Esophagus (tissue), 2 donors: ENCODE data around the gene GSTT2B. TPM values are rescaled to one million over a fixed set of nuclear protein-coding genes. Genes with fewer than 3 reads are reported as not detected.
"Not testable (repeated sequence)": the region's sequence is repeated elsewhere in the genome, so short reads cannot be mapped to it uniquely, and the experiment has no call there.

Source experiments
- H3K27ac ChIP-seq, 2 donors: one replicate each; pipeline ENCODE4 v1.5.1; 2013; ENCODE audit warnings: low read depth in 2 of 2, mild to moderate bottlenecking in 2 of 2, inconsistent platforms in 1 of 2, low read length in 1 of 2, moderate library complexity in 1 of 2
- H3K27me3 ChIP-seq, 2 donors: one replicate each; pipeline ENCODE4 v1.6.1; 2013; ENCODE audit warnings: low read length in 2 of 2, control low read depth in 1 of 2, mild to moderate bottlenecking in 1 of 2; ENCODE audit not compliant: insufficient read depth in 2 of 2, control insufficient read depth in 1 of 2
- H3K36me3 ChIP-seq, 2 donors: one replicate each; pipeline ENCODE4 v1.6.1; 2013; ENCODE audit warnings: low read length in 1 of 2; ENCODE audit not compliant: control insufficient read depth in 2 of 2, insufficient read depth in 2 of 2
- H3K4me1 ChIP-seq, 2 donors: one replicate each; pipeline ENCODE4 v1.6.1; 2013; ENCODE audit warnings: low read length in 1 of 2; ENCODE audit not compliant: control insufficient read depth in 2 of 2, insufficient read depth in 2 of 2
- H3K4me3 ChIP-seq, 2 donors: one replicate each; pipeline ENCODE4 v1.5.1; 2013; ENCODE audit warnings: low read length in 2 of 2, mild to moderate bottlenecking in 2 of 2, low read depth in 1 of 2, moderate library complexity in 1 of 2
- H3K9me3 ChIP-seq, 2 donors: one replicate each; pipeline ENCODE4 v1.6.1; 2013; ENCODE audit warnings: mild to moderate bottlenecking in 2 of 2, low read depth in 1 of 2, low read length in 1 of 2, moderate library complexity in 1 of 2; ENCODE audit not compliant: control insufficient read depth in 2 of 2, insufficient read depth in 1 of 2
- WGBS, 2 donors: extraction: QIAGEN DNeasy Blood & Tissue Kit; methylation state at CpG; one replicate each; pipeline ENCODE4 v1.1.7; 2013; 5-methylcytosine and 5-hydroxymethylcytosine counted together
- polyA plus RNA-seq, 2 donors: library from polyadenylated mRNA; stranded (reverse); fragments of 200-250 nt; gene quantifications; one replicate each; pipeline ENCODE4 v1.2.3, GENCODE V29; 2013
- donor health status: healthy with polysubstance abuse.
- donor health status: Bipolar disorder and iron deficiency.

Gene GSTT2B
- polyA plus RNA-seq, 2 donors = 2.8 to 74.1 TPM

- Histone ChIP-seq H3K4me3 (no peak overlapping the region), H3K36me3 (peaks cover 3 to 18% of the 10 kb centered on the region in 2 donors), H3K27ac (no peak overlapping the region), H3K9me3 (no peaks in the 10 kb centered on the region), H3K27me3 (no peaks in the 10 kb centered on the region), H3K4me1 (peaks cover 0 to 3% of the 10 kb centered on the region in 2 donors)
- 60 to 81% methylated on average over 5 of the region's 5 CpGs for WGBS, 2 donors
These were observed 9.2 kb upstream of the GSTT2B start for GRCh38 chr22:23970201-23970641.

GRCh38 chr22:23969071-23969470, 8.1 kb upstream of the GSTT2B start:
- Histone ChIP-seq H3K27ac (no peak overlapping the region), H3K36me3 (peaks cover 3 to 18% of the 10 kb centered on the region in 2 donors), H3K9me3 (no peaks in the 10 kb centered on the region), H3K4me3 (no peak overlapping the region), H3K4me1 (peaks cover 0 to 3% of the 10 kb centered on the region in 2 donors), H3K27me3 (no peaks in the 10 kb centered on the region)
- 84 to 87% methylated on average over 3 of the region's 3 CpGs for WGBS, 2 donors

GRCh38 chr22:23966568-23966967, 5.6 kb upstream of the GSTT2B start, which contains the start of gene DDTL:
TSS of gene DDTL (plus strand) at chr22:23966888. CDS start at chr22:23966915, 27 bp downstream.
- H3K27ac ChIP-seq, H3K4me1 ChIP-seq, H3K4me3 ChIP-seq, H3K27me3 ChIP-seq, H3K9me3 ChIP-seq: not testable (repeated sequence)
- no CpG with 5 or more reads among the region's 30 CpGs for WGBS, 2 donors
- H3K36me3 ChIP-seq = peaks cover under 1 to 15% of the 10 kb centered on the region in 2 donors

GRCh38 chr22:23966094-23966493, 5.1 kb upstream of the GSTT2B start:
- H3K4me1 ChIP-seq, H3K27me3 ChIP-seq, H3K9me3 ChIP-seq, H3K4me3 ChIP-seq, H3K27ac ChIP-seq: not testable (repeated sequence)
- WGBS, 2 donors = no CpG with 5 or more reads among the region's 18 CpGs
- peaks cover 0 to 13% of the 10 kb centered on the region in 2 donors for H3K36me3 ChIP-seq

- H3K9me3 ChIP-seq, H3K4me1 ChIP-seq: not testable (repeated sequence)
- 26% methylated on average over 12 of the region's 12 CpGs for WGBS, 2 donors
These were observed 4.6 kb downstream of the GSTT2B start for GRCh38 chr22:23956301-23956900.

GRCh38 chr22:23955886-23956285, 5.1 kb downstream of the GSTT2B start:
- not testable (repeated sequence) for H3K27ac ChIP-seq, H3K4me3 ChIP-seq, H3K27me3 ChIP-seq, H3K36me3 ChIP-seq, H3K9me3 ChIP-seq, H3K4me1 ChIP-seq
- WGBS, 2 donors = 72 to 77% methylated on average over 6 to 7 of the region's 8 CpGs

More at GRCh38 chr22:23956301-23956900, 4.6 kb downstream of the GSTT2B start:
- H3K27me3 ChIP-seq, H3K4me3 ChIP-seq, H3K36me3 ChIP-seq, H3K27ac ChIP-seq: not testable (repeated sequence)

- 74 to 78% methylated on average over 4 to 6 of the region's 6 CpGs for WGBS, 2 donors
These were observed 6.0 kb downstream of the GSTT2B start for GRCh38 chr22:23954991-23955305.

GRCh38 chr22:23954193-23954990, 6.6 kb downstream of the GSTT2B start:
- not testable (repeated sequence) for H3K4me3 ChIP-seq, H3K4me1 ChIP-seq, H3K27ac ChIP-seq, H3K27me3 ChIP-seq, H3K9me3 ChIP-seq, H3K36me3 ChIP-seq
- 67 to 70% methylated on average over 8 of the region's 8 CpGs for WGBS, 2 donors

More at GRCh38 chr22:23954991-23955305, 6.0 kb downstream of the GSTT2B start:
- not testable (repeated sequence) for H3K4me3 ChIP-seq, H3K27ac ChIP-seq, H3K4me1 ChIP-seq, H3K27me3 ChIP-seq, H3K36me3 ChIP-seq, H3K9me3 ChIP-seq

GRCh38 chr22:23953485-23953884, 7.5 kb downstream of the GSTT2B start:
- not testable (repeated sequence) for H3K4me3 ChIP-seq, H3K4me1 ChIP-seq, H3K27me3 ChIP-seq, H3K9me3 ChIP-seq, H3K36me3 ChIP-seq, H3K27ac ChIP-seq
- 72% methylated on average over 4 of the region's 4 CpGs for WGBS, 2 donors
